ENCODE results near the gene SOX12.

- TF ChIP-seq CTCF (IDR thresholded peaks at IDR 0.05; ENCODE audit: poor library complexity) = no peak
- TF ChIP-seq EZH2phosphoT487 (IDR thresholded peaks at IDR 0.05; ENCODE audit: low read depth, severe bottlenecking, unreplicated experiment) = no peak
- TF ChIP-seq EZH2 (IDR thresholded peaks at IDR 0.05; ENCODE audit: borderline replicate concordance) = no peak
Measured at GRCh38 chr20:364905-365794, 39.8 kb downstream of the SOX12 start.

Measured in hepatocyte (in vitro differentiated cells).